ENCODE data around the gene THG1L.

GRCh38 chr5:157721159-157721558 is 10.1 kb upstream of the THG1L start:
- TF ChIP-seq CTCF (conservative IDR thresholded peaks at IDR 0.05) (no peak), ZFX (IDR thresholded peaks at IDR 0.05) (no peak)
